22Rv1 (cell line): ENCODE results near the gene CHST8.
"Not testable (repeated sequence)": the region's sequence is repeated elsewhere in the genome, so short reads cannot be mapped to it uniquely, and the experiment has no call there.

ENCODE experiments used
- H3K27ac ChIP-seq: fragments of 450-650 bp; 2 replicates; pipeline ENCODE4 v1.5.1; 2017
- CTCF ChIP-seq: fragments of 450-650 bp; IDR thresholded peaks from 2 replicates; pipeline ENCODE4 v1.5.1; 2017; ENCODE audit warnings: mild to moderate bottlenecking
- ZFX ChIP-seq: fragments of 450-650 bp; IDR thresholded peaks from 2 replicates; pipeline ENCODE4 v1.6.1; 2017; ENCODE audit warnings: antibody characterized with exemption, borderline replicate concordance

The CHST8 gene

GRCh38 chr19:33616857-33617256, 4.9 kb upstream of the CHST8 start:
- TF ChIP-seq CTCF: no peak
- TF ChIP-seq ZFX: no peak
- no peak overlapping the region for H3K27ac ChIP-seq

GRCh38 chr19:33618363-33618762, 3.4 kb upstream of the CHST8 start:
- H3K27ac ChIP-seq: not testable (repeated sequence)

GRCh38 chr19:33618884-33619283, 2.9 kb upstream of the CHST8 start:
- no peak for TF ChIP-seq ZFX
- H3K27ac ChIP-seq: no peak overlapping the region

- no peak overlapping the region for H3K27ac ChIP-seq
- TF ChIP-seq CTCF: no peak
- TF ChIP-seq ZFX: no peak
These were observed 1.1 kb upstream of the CHST8 start for GRCh38 chr19:33620611-33621010.

- no peak for TF ChIP-seq ZFX
- no peak for TF ChIP-seq CTCF
- no peak overlapping the region for H3K27ac ChIP-seq
These were observed 528 bp upstream of the CHST8 start for GRCh38 chr19:33621065-33621785.

- TF ChIP-seq CTCF (no peak), ZFX (no peak)
These were observed 704 bp downstream of the CHST8 start for GRCh38 chr19:33622505-33622808.

GRCh38 chr19:33622809-33623511, 1.2 kb downstream of the CHST8 start:
- TF ChIP-seq CTCF: no peak
- TF ChIP-seq ZFX: no peak
- H3K27ac ChIP-seq: no peak overlapping the region

More at GRCh38 chr19:33622505-33622808, 704 bp downstream of the CHST8 start:
- H3K27ac ChIP-seq: no peak overlapping the region

GRCh38 chr19:33624586-33624985, 2.8 kb downstream of the CHST8 start:
- H3K27ac ChIP-seq: no peak overlapping the region
- TF ChIP-seq CTCF: no peak
- TF ChIP-seq ZFX: no peak
